HG03439 (cell line): ENCODE data around the gene CDH23.
"Not testable (repeated sequence)": the region's sequence is repeated elsewhere in the genome, so short reads cannot be mapped to it uniquely, and the experiment has no call there.

Experiments used
- ATAC-seq: cut with Tn5 transposase; IDR thresholded peaks from one replicate; pipeline ENCODE4 v1.9.1; 2021; ENCODE audit warnings: mild to moderate bottlenecking, moderate library complexity; ENCODE audit not compliant: unreplicated experiment

The CDH23 gene

DNA sequence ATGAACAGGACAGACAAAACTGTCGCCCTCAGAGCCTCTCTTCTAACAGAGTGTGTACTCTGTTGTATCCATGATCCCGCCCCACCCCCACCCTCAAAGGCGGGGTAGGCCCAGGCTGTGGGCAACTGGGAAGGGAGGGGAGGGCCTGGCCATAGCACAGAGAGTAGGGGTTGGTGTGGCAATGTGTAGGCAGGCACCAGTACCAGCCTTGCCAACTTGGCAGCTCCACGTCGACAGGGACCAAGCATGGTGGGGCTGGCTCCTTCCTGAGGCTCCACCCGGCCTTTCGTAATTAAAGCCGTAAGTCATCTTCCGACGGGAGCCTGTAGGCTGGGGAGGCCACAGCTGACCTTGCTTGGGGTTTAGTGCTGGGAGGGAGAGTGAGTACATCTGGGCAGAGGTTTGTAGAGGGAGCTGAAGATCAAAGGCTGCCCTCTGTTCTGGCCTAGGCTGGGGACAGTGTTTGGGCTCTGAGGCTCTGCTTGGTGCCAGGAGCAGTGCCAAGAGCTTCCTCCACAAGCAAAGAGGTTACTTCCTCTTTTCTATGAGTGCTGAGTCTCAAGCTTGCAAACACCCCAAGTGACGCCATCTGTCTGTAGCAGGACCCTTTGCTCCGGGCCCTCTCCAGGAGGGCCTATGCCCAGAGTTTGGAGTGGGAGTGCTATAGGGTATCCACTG, 201.2 kb downstream of the CDH23 start:
- ATAC-seq: no peak

- ATAC-seq: no peak
Measured at GRCh38 chr10:71598621-71599055, 201.9 kb downstream of the CDH23 start.

DNA sequence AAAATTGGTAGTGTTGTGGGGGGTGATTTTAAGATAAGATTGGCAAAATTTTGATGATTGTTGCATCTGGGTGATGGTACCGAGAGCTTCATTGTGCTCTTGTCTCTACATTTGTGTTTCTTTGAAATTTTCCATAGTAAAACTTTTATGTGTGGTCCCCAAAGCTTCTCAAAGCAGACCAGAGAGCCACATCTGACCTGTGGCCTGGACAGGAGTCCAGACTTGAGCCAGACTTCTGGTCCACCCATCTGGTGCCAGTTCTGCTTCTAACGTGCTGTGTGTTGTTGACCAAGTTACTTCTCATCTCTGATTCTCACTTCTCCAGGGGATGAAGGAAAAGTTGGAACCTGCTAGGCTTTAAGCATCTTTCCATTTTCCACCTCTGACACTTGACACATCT, 202.8 kb downstream of the CDH23 start:
- no peak for ATAC-seq

- not testable (repeated sequence) for ATAC-seq
Measured at GRCh38 chr10:71600242-71600641, 203.5 kb downstream of the CDH23 start.

- ATAC-seq: no peak
Measured at GRCh38 chr10:71600849-71601248, 204.1 kb downstream of the CDH23 start.

- no peak for ATAC-seq
Measured at GRCh38 chr10:71601273-71601672, 204.6 kb downstream of the CDH23 start.

GRCh38 chr10:71603150-71603549, 206.4 kb downstream of the CDH23 start:
- no peak for ATAC-seq

DNA sequence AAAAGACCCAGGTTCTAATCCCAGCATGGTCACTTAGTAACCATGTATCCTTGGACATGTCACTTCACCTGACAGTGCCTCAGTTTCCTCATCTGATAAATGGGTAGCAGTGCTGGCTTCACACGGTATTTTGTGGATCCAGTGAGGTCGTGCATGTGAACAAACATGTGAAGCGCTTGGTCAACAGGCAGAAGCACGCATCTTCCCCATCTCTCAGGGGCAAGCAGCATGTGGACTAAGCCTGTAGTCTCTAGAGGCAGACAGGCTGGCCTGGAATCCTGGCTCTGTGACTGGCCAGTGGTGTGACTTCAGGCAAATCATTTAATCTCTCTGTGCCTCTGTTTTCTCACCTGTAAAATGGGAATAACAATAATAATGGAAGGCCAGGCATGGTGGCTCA, 207.0 kb downstream of the CDH23 start:
- ATAC-seq: no peak

- ATAC-seq: no peak
Measured at GRCh38 chr10:71604324-71605018, 207.8 kb downstream of the CDH23 start.

GRCh38 chr10:71605263-71605962, 208.7 kb downstream of the CDH23 start:
- ATAC-seq: no peak

GRCh38 chr10:71606257-71607081, 209.7 kb downstream of the CDH23 start:
- no peak for ATAC-seq

DNA sequence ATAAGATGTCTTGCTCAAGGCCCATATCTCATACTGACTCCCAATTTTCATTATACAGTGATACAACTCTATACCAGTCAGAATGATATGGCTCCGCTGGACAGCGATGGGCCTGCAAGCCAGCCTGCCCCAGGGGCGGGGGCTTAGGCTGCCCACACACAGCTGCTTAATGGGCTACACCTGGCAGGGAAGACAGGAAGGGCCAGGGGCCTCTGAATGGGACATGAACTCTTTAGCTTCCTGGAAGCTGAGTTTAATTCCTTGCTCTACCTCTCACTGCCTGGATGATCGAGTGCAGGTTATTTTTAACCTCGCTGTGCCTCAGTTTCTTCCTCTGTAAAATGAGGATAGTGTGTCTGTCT, 210.3 kb downstream of the CDH23 start:
- ATAC-seq: no peak

DNA sequence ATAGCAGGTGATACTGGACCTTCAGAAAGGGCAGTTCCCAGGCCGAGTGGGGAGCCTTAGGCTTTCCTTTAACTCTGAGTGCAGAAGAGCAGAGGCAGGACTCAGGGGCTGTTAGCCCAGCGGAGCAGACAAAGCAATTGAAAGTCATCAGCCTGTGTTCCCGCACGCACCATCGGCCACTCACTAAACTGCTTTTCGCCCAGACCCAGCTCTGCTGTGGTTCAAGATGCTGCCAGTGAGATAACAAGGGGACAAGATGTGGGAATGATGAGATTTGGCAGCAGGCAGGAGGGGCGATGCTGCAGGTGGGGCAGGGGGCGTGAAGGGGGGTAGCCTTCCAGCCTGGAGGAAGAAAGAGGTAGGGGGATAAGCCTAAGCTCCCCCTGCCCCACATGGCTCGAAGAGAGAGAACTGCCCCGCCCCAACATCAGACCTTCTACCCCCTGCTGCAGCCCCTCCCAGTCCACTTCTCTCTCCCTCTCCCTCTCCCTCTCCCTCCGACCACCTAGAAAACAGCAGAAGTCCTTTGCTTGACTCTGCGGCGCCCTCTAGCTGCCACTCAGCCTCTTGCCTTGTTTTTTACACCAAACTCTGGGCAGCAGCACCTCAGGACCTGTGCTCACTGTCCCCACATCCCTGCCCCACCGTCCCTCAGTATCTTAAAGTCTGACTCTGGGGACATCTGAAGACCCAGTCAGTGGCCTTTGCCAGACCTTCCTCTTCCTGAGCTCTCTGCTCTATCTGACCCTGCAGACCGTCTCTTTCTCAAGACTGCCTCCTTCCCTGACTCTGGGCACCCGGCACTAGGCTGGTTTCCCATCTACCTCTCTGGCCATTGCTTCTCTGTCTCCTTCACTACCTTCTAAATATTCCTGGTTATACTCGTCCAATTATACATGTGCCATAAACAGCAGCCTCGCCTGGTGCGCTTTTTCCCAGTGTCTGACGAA, 212.4 kb downstream of the CDH23 start:
- no peak for ATAC-seq

DNA sequence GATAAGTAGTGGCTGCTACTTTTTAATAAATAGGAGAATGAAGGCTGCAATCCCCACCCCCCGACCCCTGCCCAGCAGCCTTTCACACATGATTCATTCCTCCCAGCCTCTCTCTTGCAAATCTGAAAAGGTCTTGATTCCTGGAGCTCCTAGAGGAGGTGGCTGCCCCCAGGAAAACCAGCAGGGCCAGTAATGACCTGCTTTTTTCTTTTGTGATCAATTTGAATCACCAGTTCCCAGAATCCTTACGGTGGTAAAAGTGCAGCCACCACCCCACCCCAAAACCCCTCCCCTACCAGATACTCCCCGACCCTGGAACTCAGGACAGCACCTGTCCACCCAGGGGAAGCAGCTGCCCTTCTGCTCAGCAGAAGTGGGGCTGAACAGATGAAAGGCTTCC, 213.9 kb downstream of the CDH23 start:
- no peak for ATAC-seq

DNA sequence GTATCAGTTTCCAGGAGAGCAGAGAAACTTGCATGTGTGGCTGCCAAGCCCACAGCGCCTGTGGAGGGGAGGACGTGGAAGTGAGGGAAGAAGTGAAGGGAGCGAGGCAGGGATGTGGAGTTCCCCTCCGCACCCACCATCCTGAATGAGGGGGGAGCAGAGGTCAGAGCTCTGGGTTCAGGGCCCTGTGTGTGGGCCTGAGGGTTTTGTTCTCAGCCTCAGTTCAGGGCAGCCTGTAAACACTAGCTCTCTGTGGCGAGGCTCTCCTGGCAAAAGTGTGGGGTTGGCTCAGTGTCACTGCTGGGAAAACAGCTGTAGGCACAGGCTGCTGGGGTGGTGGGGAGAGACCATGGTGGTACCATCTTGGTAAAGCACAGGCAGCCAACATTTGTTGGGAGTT, 214.4 kb downstream of the CDH23 start:
- no peak for ATAC-seq

DNA sequence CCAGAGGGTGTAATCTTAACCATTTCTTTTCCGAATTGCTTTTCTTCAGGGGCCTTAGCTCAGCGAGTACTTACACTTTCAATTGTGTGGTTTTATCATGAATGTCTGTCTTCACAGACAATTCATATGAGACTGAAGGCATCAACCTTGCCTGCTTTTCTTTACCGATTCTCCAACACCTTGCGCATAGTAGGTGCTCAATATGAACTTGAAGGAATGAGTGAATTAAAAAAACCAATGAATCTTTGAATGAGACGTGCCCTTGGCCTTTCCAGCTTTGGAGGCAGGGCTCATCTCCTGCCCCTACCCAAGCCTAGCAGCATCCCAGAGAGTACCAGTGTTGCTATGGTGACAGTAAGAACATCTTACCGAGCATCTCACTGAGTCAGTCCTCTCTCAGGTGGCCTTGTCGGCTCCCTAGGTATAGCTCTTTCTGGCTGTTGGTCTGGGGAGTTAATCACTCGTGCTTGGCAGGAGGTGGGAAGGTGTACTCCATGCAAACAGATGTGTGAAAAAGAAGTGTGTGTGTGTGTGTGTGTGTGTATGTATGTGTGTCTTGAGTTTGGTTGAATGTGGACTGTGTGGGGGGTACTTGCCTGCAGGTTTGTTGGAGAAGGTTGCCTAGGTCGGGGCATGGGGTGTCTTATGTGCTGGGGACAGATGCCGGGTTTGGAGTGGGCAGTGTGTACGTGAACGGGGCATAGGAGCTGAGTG, 215.1 kb downstream of the CDH23 start:
- ATAC-seq: no peak

DNA sequence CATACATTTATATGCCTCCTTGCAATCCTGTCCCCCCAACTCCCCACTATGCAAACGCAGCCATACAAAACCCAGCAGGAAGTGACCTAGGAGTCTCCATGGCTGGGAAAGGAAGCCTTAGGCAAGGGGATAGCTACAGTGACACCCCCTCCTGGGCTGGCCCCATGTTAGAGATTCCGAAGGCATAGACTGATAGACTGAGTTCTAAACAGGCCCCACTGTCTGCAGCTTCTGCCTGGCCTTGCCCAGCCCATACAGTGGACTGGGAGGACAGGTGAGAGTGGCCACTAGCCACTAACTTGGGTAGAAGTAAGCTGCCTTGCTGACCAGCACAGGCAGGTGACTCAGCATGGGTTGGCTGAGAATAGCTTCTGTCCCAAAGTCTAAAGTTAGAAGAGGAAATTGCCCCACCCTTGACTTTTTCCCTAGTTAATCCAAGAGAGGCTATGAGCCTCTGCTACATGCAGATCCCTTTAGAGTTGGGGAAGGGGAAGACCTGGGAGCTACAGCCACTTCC, 216.6 kb downstream of the CDH23 start:
- ATAC-seq: no peak

DNA sequence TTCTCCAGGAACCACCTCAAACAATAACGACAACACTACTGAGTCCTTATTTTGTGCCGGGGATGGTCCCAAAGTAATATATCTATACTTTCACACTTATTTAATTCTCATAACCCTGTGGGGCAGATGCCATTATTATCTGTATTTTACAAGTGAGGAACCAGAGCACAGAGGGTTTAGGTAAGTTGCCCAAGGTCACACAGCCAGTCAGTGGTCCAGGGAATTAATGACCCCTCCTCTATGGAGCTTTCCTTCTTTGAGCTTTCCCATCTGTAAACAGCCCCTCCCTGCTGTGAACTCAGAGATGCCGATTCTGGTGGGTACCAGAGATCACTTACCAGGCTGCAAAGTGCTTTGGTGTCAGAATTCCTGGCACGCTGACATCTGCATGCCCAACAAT, 217.2 kb downstream of the CDH23 start:
- no peak for ATAC-seq

GRCh38 chr10:71614946-71615345, 218.2 kb downstream of the CDH23 start:
- ATAC-seq: no peak
